C4-2B (cell line): ENCODE measurements around the gene H2AZ2.

ENCODE experiments used
- CTCF ChIP-seq: fragments of 450-650 bp; conservative IDR thresholded peaks from 2 replicates; pipeline ENCODE4 v1.5.1; 2017; ENCODE audit warnings: mild to moderate bottlenecking
- ZFX ChIP-seq: fragments of 450-650 bp; IDR thresholded peaks from 2 replicates; pipeline ENCODE4 v1.6.1; 2017

- no peak for TF ChIP-seq CTCF
- no peak for TF ChIP-seq ZFX
Measured at GRCh38 chr7:44881610-44882009, 33.7 kb upstream of the H2AZ2 start.
